IMR-90 (cell line): ENCODE data around the gene USP7. TPM values are rescaled to one million over a fixed set of nuclear protein-coding genes. Genes with fewer than 3 reads are reported as not detected.
A peak's percentile ranks its signal among the peaks of the same experiment; 100 is the strongest.

ENCODE experiments used
- ATAC-seq: fragments of 200-7000 bp; cut with Tn5 transposase; 2 replicates; pipeline ENCODE4 v1.9.1; 2020; ENCODE audit warnings: low read depth, mild to moderate bottlenecking, moderate library complexity
- BruUV-seq: library from RNA; stranded (reverse); fragments of 400-500 nt; replicated peaks from 2 replicates; lab custom pipeline; 2021; lab: Mats Ljungman, UMichigan
- CTCF ChIA-PET: fragments of 300-600 bp; formaldehyde crosslinking; extraction: SDS; loops from one replicate; lab custom pipeline; 2021; ENCODE audit warnings: antibody characterized with exemption; lab: Yijun Ruan, JAX
- POLR2A ChIA-PET: fragments of 300-600 bp; sonication (Branson Sonifier 250); formaldehyde crosslinking; loops from one replicate; lab custom pipeline; 2022; ENCODE audit warnings: antibody characterized with exemption; ENCODE audit not compliant: unreplicated experiment; lab: Charles Lee
- DNase-seq: peaks from one replicate; pipeline ENCODE4 v3.0.0; 2013
- H2AFZ ChIP-seq: replicated peaks from 2 replicates; pipeline ENCODE3; 2013; ENCODE audit warnings: low read length, mild to moderate bottlenecking; ENCODE audit not compliant: poor library complexity
- H2AK5ac ChIP-seq: 2 replicates; pipeline ENCODE4 v1.6.1; 2013; ENCODE audit warnings: low read depth, low read length, inconsistent platforms
- H2AK9ac ChIP-seq: replicated peaks from 2 replicates; pipeline ENCODE3; 2013; ENCODE audit warnings: mild to moderate bottlenecking, low read depth, low read length, moderate library complexity; ENCODE audit not compliant: poor library complexity
- H2BK120ac ChIP-seq: 2 replicates; pipeline ENCODE4 v1.6.1; 2013; ENCODE audit warnings: low read depth, low read length, inconsistent platforms
- H2BK15ac ChIP-seq: 3 replicates; pipeline ENCODE4 v1.6.1; 2013; ENCODE audit warnings: low read depth, low read length, inconsistent platforms
- H2BK20ac ChIP-seq: 2 replicates; pipeline ENCODE4 v1.6.1; 2013; ENCODE audit warnings: low read depth, mild to moderate bottlenecking, inconsistent platforms, low read length, moderate library complexity
- H2BK5ac ChIP-seq: 2 replicates; pipeline ENCODE4 v1.6.1; 2013; ENCODE audit warnings: mild to moderate bottlenecking, low read depth, low read length, inconsistent platforms; ENCODE audit not compliant: poor library complexity, severe bottlenecking
- H3K14ac ChIP-seq: replicated peaks from 2 replicates; pipeline ENCODE4 v1.6.1; 2013; ENCODE audit warnings: low read depth, low read length, inconsistent platforms
- H3K18ac ChIP-seq: 2 replicates; pipeline ENCODE4 v1.6.1; 2013; ENCODE audit warnings: low read depth, low read length, control low read depth
- H3K23ac ChIP-seq: 2 replicates; pipeline ENCODE4 v1.6.1; 2013; ENCODE audit warnings: low read depth, low read length, inconsistent platforms
- H3K27ac ChIP-seq: 2 replicates; pipeline ENCODE4 v1.5.1; 2013; ENCODE audit warnings: mild to moderate bottlenecking, control low read depth, low read length; ENCODE audit not compliant: insufficient read depth
- H3K27me3 ChIP-seq: 2 replicates; pipeline ENCODE4 v1.6.1; 2013; ENCODE audit warnings: low read length; ENCODE audit not compliant: control insufficient read depth, insufficient read depth
- H3K36me3 ChIP-seq: 2 replicates; pipeline ENCODE4 v1.6.1; 2013; ENCODE audit warnings: low read length, mixed read lengths; ENCODE audit not compliant: control insufficient read depth, insufficient read depth
- H3K4ac ChIP-seq: 2 replicates; pipeline ENCODE4 v1.6.1; 2013; ENCODE audit warnings: low read depth, low read length, inconsistent platforms
- H3K4me1 ChIP-seq: 2 replicates; pipeline ENCODE4 v1.6.1; 2013; ENCODE audit warnings: low read length, mixed read lengths; ENCODE audit not compliant: control insufficient read depth, insufficient read depth
- H3K4me2 ChIP-seq: 2 replicates; pipeline ENCODE4 v1.6.1; 2013; ENCODE audit warnings: low read depth, mild to moderate bottlenecking, control low read depth, low read length, moderate library complexity
- H3K4me3 ChIP-seq: 2 replicates; pipeline ENCODE4 v1.5.1; 2013; ENCODE audit warnings: low read depth, mild to moderate bottlenecking, control low read depth, low read length, moderate library complexity; ENCODE audit not compliant: insufficient read depth
- H3K56ac ChIP-seq: 2 replicates; pipeline ENCODE4 v1.6.1; 2013; ENCODE audit warnings: low read length, inconsistent platforms; ENCODE audit not compliant: insufficient read depth; ENCODE audit errors: extremely low read depth
- H3K79me1 ChIP-seq, 2 experiments: 2 replicates each; pipeline ENCODE4 v1.6.1; 2013; ENCODE audit warnings: low read length in 2 of 2, inconsistent platforms in 1 of 2, low read depth in 1 of 2
- H3K9ac ChIP-seq: 2 replicates; pipeline ENCODE4 v1.6.1; 2013; ENCODE audit warnings: low read depth, low read length, control low read depth
- H3K9me1 ChIP-seq: 2 replicates; pipeline ENCODE4 v1.6.1; 2013; ENCODE audit warnings: low read length, inconsistent platforms; ENCODE audit not compliant: insufficient read depth
- H3K9me3 ChIP-seq: 2 replicates; pipeline ENCODE4 v1.6.1; 2013; ENCODE audit warnings: low read length; ENCODE audit not compliant: control insufficient read depth, insufficient read depth
- H4K20me1 ChIP-seq: 2 replicates; pipeline ENCODE4 v1.6.1; 2013; ENCODE audit warnings: low read length, inconsistent platforms; ENCODE audit not compliant: insufficient read depth
- H4K5ac ChIP-seq: 2 replicates; pipeline ENCODE4 v1.6.1; 2013; ENCODE audit warnings: mild to moderate bottlenecking, low read depth, low read length, control low read depth
- H4K8ac ChIP-seq, 2 experiments: 2 replicates each; pipeline ENCODE4 v1.6.1; 2013; ENCODE audit warnings: low read depth in 2 of 2, low read length in 2 of 2, control low read depth in 1 of 2, inconsistent platforms in 1 of 2
- H4K91ac ChIP-seq: 2 replicates; pipeline ENCODE4 v1.6.1; 2013; ENCODE audit warnings: low read depth, low read length, inconsistent platforms; ENCODE audit not compliant: insufficient read depth
- BHLHE40 ChIP-seq: fragments of 150-350 bp; IDR thresholded peaks from 2 replicates; pipeline ENCODE4 v1.6.1; 2016; ENCODE audit warnings: mild to moderate bottlenecking, low read depth, low read length
- CEBPB ChIP-seq: IDR thresholded peaks from 2 replicates; pipeline ENCODE4 v1.6.1; 2012; ENCODE audit warnings: low read depth, low read length, improper control_type of control experiment
- CHD1 ChIP-seq: IDR thresholded peaks from 2 replicates; pipeline ENCODE4 v1.6.1; 2012; ENCODE audit warnings: low read depth, low read length, improper control_type of control experiment
- CTCF ChIP-seq: conservative IDR thresholded peaks from 2 replicates; pipeline ENCODE4 v1.5.1; 2012; ENCODE audit warnings: mild to moderate bottlenecking, low read depth, low read length, improper control_type of control experiment
- ELK1 ChIP-seq: fragments of 150-350 bp; IDR thresholded peaks from 2 replicates; pipeline ENCODE4 v1.6.1; 2016; ENCODE audit warnings: low read depth, mild to moderate bottlenecking, low read length, moderate library complexity, borderline replicate concordance
- FOS ChIP-seq: fragments of 150-350 bp; IDR thresholded peaks from 2 replicates; pipeline ENCODE4 v1.6.1; 2016; ENCODE audit warnings: low read depth, low read length
- MAFK ChIP-seq: IDR thresholded peaks from 2 replicates; pipeline ENCODE4 v1.6.1; 2012; ENCODE audit warnings: low read depth, low read length, improper control_type of control experiment
- MAZ ChIP-seq: IDR thresholded peaks from 2 replicates; pipeline ENCODE4 v1.6.1; 2012; ENCODE audit warnings: low read depth, mild to moderate bottlenecking, low read length, improper control_type of control experiment, moderate library complexity, borderline replicate concordance
- NFE2L2 ChIP-seq: fragments of 150-350 bp; IDR thresholded peaks from 2 replicates; pipeline ENCODE4 v1.6.1; 2016; ENCODE audit warnings: low read depth, mild to moderate bottlenecking, low read length
- POLR2A ChIP-seq: IDR thresholded peaks from 2 replicates; pipeline ENCODE4 v1.6.1; 2012; ENCODE audit warnings: mild to moderate bottlenecking, low read depth, low read length
- RAD21 ChIP-seq: IDR thresholded peaks from 2 replicates; pipeline ENCODE4 v1.6.1; 2012; ENCODE audit warnings: low read length, improper control_type of control experiment
- RFX5 ChIP-seq: IDR thresholded peaks from 2 replicates; pipeline ENCODE4 v1.8.0; 2012; ENCODE audit warnings: low read depth, mild to moderate bottlenecking, low read length, moderate library complexity
- USF2 ChIP-seq: fragments of 150-350 bp; IDR thresholded peaks from 2 replicates; pipeline ENCODE4 v1.6.1; 2017; ENCODE audit warnings: mild to moderate bottlenecking, antibody characterized with exemption, low read length, low read depth
- WGBS, 2 experiments: methylation state at CpG; one replicate each; pipeline versions ENCODE4 v1.1.5 to v1.1.7; 2013; ENCODE audit warnings: missing lambda C conversion rate in 2 of 2; ENCODE audit not compliant: insufficient read length in 1 of 2; ENCODE audit errors: extremely low coverage in 2 of 2; 5-methylcytosine and 5-hydroxymethylcytosine counted together
- dilution Hi-C: fragments of 300-500 bp; cut with HindIII; formaldehyde crosslinking; loops from one replicate; pipeline ENCODE4 v1.14.3; 2018; ENCODE audit warnings: low sequenced_read_pairs; ENCODE audit not compliant: unreplicated experiment
- in situ Hi-C: fragments of 300-500 bp; cut with MboI; formaldehyde crosslinking; loops from 3 replicates; pipeline ENCODE4 v1.14.3; 2019; ENCODE audit warnings: low sequenced_read_pairs, inconsistent platforms, mixed read lengths
- intact Hi-C: fragments of 100-400 bp; cut with micrococcal nuclease; formaldehyde crosslinking; loops from 2 replicates; pipeline ENCODE4 v1.10.0; 2022
- polyA plus RNA-seq, 3 experiments: library from polyadenylated mRNA; depleted of rRNA; stranded (reverse); fragments of >200 nt; gene quantifications; 2 replicates each; pipeline ENCODE4 v1.2.3, GENCODE V29; 2012; ENCODE audit warnings: low replicate concordance in 1 of 3
- total RNA-seq: library from RNA; depleted of rRNA; stranded (reverse); fragments of >200 nt; gene quantifications from 2 replicates; pipeline ENCODE4 v1.2.3, GENCODE V29; 2012

USP7 gene
- total and polyA plus RNA-seq, 2 of the 4 experiments (the other 2 are of a cell fraction): 17.8 to 28.3 TPM

- Histone ChIP-seq H2BK120ac (peak overlapping the region; percentile 46; the same call in 1 of the 2 replicates), H2BK5ac (no peak overlapping the region), H3K9me3 (no peaks in the 10 kb centered on the region), H3K27me3 (no peaks in the 10 kb centered on the region), H3K4me2 (peak overlapping the region; percentile 96), H4K91ac (peak overlapping the region; percentile 46; the same call in 1 of the 2 replicates), H3K27ac (peak overlapping the region; percentile 45; the same call in 1 of the 2 replicates), H3K14ac (0 out of 2 replicates have a peak overlapping the region, but pooled peaks have one; percentile 30), H3K9ac (peak overlapping the region; percentile 49; the same call in 1 of the 2 replicates), H3K23ac (peak overlapping the region; percentile 10; the same call in 1 of the 2 replicates), H3K4me3 (peak overlapping the region; percentile 68), H3K79me1 (peaks cover 5 to 42% of the 10 kb centered on the region in 2 experiments), H3K4me1 (peaks cover 8% of the 10 kb centered on the region), H4K5ac (0 out of 2 replicates have a peak overlapping the region, but pooled peaks have one; percentile 15), H3K36me3 (no peaks in the 10 kb centered on the region; the same call in 1 of the 2 replicates), H4K8ac (peak overlapping the region; percentile 24 to 29; a peak in 2 of 4 replicates), H2BK20ac (no peak overlapping the region), H3K4ac (peak overlapping the region; percentile 43; the same call in 1 of the 2 replicates), H2AFZ (peak overlapping the region; percentile 89), H3K9me1 (peaks cover under 1% of the 10 kb centered on the region; the same call in 1 of the 2 replicates), H2BK15ac (no peak overlapping the region), H4K20me1 (peaks cover 31% of the 10 kb centered on the region), H2AK9ac (peak overlapping the region; percentile 77), H2AK5ac (no peak overlapping the region), H3K56ac (no peak overlapping the region), H3K18ac (no peak overlapping the region; the same call in 1 of the 2 replicates)
- ATAC-seq: no peak
- intact Hi-C loops (loop anchor here (5.0 kb wide), 1 partner anchor 72 kb away; the partner anchor contains the start of genes PMM2 and TMEM186), in situ Hi-C loops (no loop called here), dilution Hi-C loops (no loop called here)
- 51% methylated on average over 7 of the region's 37 CpGs; no CpG with 5 or more reads in 1 of the 2 experiments for WGBS, 2 experiments
- DNase-seq: no peak
- ChIA-PET POLR2A (no interaction called here), CTCF (interaction anchor here (0.7 to 1.7 kb wide), 2 partner anchors 11 to 139 kb away, joined by 3 to 6 read pairs; no protein-coding TSS in a partner anchor)
- BruUV-seq: no TSS peak
- TF ChIP-seq ELK1: no peak
- TF ChIP-seq NFE2L2: no peak
- no peak for TF ChIP-seq RAD21
- TF ChIP-seq USF2: no peak
- no peak for TF ChIP-seq POLR2A
- no peak for TF ChIP-seq FOS
- no peak for TF ChIP-seq BHLHE40
- TF ChIP-seq RFX5: no peak
- TF ChIP-seq MAFK: no peak
- TF ChIP-seq CEBPB: no peak
- TF ChIP-seq CTCF: no peak
- TF ChIP-seq MAZ: no peak
- TF ChIP-seq CHD1: no peak
Observed at GRCh38 chr16:8869212-8869987, 94.3 kb downstream of the USP7 start.
